WTC11 (cell line): ENCODE results near the gene CNDP2. TPM values are rescaled to one million over a fixed set of nuclear protein-coding genes. Genes with fewer than 3 reads are reported as not detected.
A peak's percentile ranks its signal among the peaks of the same experiment; 100 is the strongest.

Experiments
- AR ChIP-seq: fragments of 250-450 bp; sonication (Bioruptor Pico); IDR thresholded peaks from 2 replicates; pipeline ENCODE4 v1.9.0; 2021; ENCODE audit warnings: mild to moderate bottlenecking
- ATF2 ChIP-seq: sonication (generic); formaldehyde crosslinking; IDR thresholded peaks from 2 replicates; pipeline ENCODE4 v1.8.1; 2022; ENCODE audit warnings: low read depth, missing genetic modification reagents, borderline replicate concordance
- ATF6 ChIP-seq: sonication (generic); formaldehyde crosslinking; IDR thresholded peaks from 2 replicates; pipeline ENCODE4 v1.8.1; 2023; ENCODE audit warnings: mild to moderate bottlenecking, missing genetic modification reagents
- CREM ChIP-seq: sonication (generic); formaldehyde crosslinking; IDR thresholded peaks from 2 replicates; pipeline ENCODE4 v1.8.1; 2022; ENCODE audit warnings: mild to moderate bottlenecking, missing genetic modification reagents, moderate library complexity
- E2F4 ChIP-seq: sonication (generic); formaldehyde crosslinking; IDR thresholded peaks from 2 replicates; pipeline ENCODE4 v1.8.1; 2022; ENCODE audit warnings: low read depth, mild to moderate bottlenecking, moderate library complexity, missing genetic modification reagents, borderline replicate concordance
- EMX1 ChIP-seq: fragments of 250-450 bp; sonication (Bioruptor Pico); IDR thresholded peaks from 2 replicates; pipeline ENCODE4 v1.8.0; 2021; ENCODE audit warnings: mild to moderate bottlenecking
- ESRRA ChIP-seq: sonication (generic); formaldehyde crosslinking; IDR thresholded peaks from 2 replicates; pipeline ENCODE4 v1.8.1; 2022; ENCODE audit warnings: mild to moderate bottlenecking, missing genetic modification reagents, borderline replicate concordance
- FOXP1 ChIP-seq: sonication (generic); formaldehyde crosslinking; IDR thresholded peaks from 2 replicates; pipeline ENCODE4 v1.8.0; 2022; ENCODE audit warnings: missing genetic modification reagents, mild to moderate bottlenecking, moderate library complexity, borderline replicate concordance
- GTF2I ChIP-seq: fragments of 250-450 bp; sonication (Bioruptor Pico); conservative IDR thresholded peaks from 2 replicates; pipeline ENCODE4 v1.4.0; 2021; ENCODE audit warnings: mild to moderate bottlenecking
- IRF1 ChIP-seq: sonication (generic); formaldehyde crosslinking; IDR thresholded peaks from 2 replicates; pipeline ENCODE4 v1.8.0; 2023; ENCODE audit warnings: missing genetic modification reagents
- JAZF1 ChIP-seq: fragments of 250-450 bp; sonication (Bioruptor Pico); IDR thresholded peaks from 2 replicates; pipeline ENCODE4 v1.9.0; 2021; ENCODE audit warnings: moderate library complexity, mild to moderate bottlenecking, inconsistent platforms
- KAT7 ChIP-seq: sonication (generic); formaldehyde crosslinking; IDR thresholded peaks from 2 replicates; pipeline ENCODE4 v1.8.1; 2023; ENCODE audit warnings: missing genetic modification reagents, mild to moderate bottlenecking, borderline replicate concordance
- MXD4 ChIP-seq: fragments of 250-450 bp; sonication (Bioruptor Pico); IDR thresholded peaks from 2 replicates; pipeline ENCODE4 v1.8.0; 2021; ENCODE audit warnings: mild to moderate bottlenecking, moderate library complexity, borderline replicate concordance
- NR2C2 ChIP-seq: sonication (generic); formaldehyde crosslinking; IDR thresholded peaks from 2 replicates; pipeline ENCODE4 v1.8.0; 2022; ENCODE audit warnings: mild to moderate bottlenecking, missing genetic modification reagents
- NR3C1 ChIP-seq: sonication (generic); formaldehyde crosslinking; conservative IDR thresholded peaks from 2 replicates; pipeline ENCODE4 v1.8.1; 2023; ENCODE audit warnings: low read depth, mild to moderate bottlenecking, missing genetic modification reagents
- RELA ChIP-seq: sonication (generic); formaldehyde crosslinking; IDR thresholded peaks from 2 replicates; pipeline ENCODE4 v1.8.1; 2022; ENCODE audit warnings: missing genetic modification reagents, mild to moderate bottlenecking, borderline replicate concordance
- SOX15 ChIP-seq: fragments of 250-450 bp; sonication (Bioruptor Pico); IDR thresholded peaks from 2 replicates; pipeline ENCODE4 v1.9.0; 2021; ENCODE audit warnings: mild to moderate bottlenecking
- TEAD4 ChIP-seq: sonication (generic); formaldehyde crosslinking; IDR thresholded peaks from 2 replicates; pipeline ENCODE4 v1.8.0; 2022; ENCODE audit warnings: mild to moderate bottlenecking, missing genetic modification reagents
- ZBTB43 ChIP-seq: sonication (generic); formaldehyde crosslinking; IDR thresholded peaks from 2 replicates; pipeline ENCODE4 v1.8.1; 2023; ENCODE audit warnings: mild to moderate bottlenecking, missing genetic modification reagents
- ZNF232 ChIP-seq: sonication (generic); formaldehyde crosslinking; IDR thresholded peaks from 2 replicates; pipeline ENCODE4 v1.8.0; 2022; ENCODE audit warnings: mild to moderate bottlenecking, missing genetic modification reagents
- ZNF263 ChIP-seq: sonication (generic); formaldehyde crosslinking; IDR thresholded peaks from 2 replicates; pipeline ENCODE4 v1.8.1; 2022; ENCODE audit warnings: low read depth, mild to moderate bottlenecking, moderate library complexity, missing genetic modification reagents
- ZNF281 ChIP-seq: sonication (generic); formaldehyde crosslinking; IDR thresholded peaks from 2 replicates; pipeline ENCODE4 v1.8.0; 2023; ENCODE audit warnings: mild to moderate bottlenecking, missing genetic modification reagents
- ZNF317 ChIP-seq: sonication (generic); formaldehyde crosslinking; IDR thresholded peaks from 2 replicates; pipeline ENCODE4 v1.8.1; 2023; ENCODE audit warnings: low read depth, mild to moderate bottlenecking, moderate library complexity, missing genetic modification reagents, borderline replicate concordance
- ZNF512 ChIP-seq: sonication (generic); formaldehyde crosslinking; IDR thresholded peaks from 2 replicates; pipeline ENCODE4 v1.8.1; 2022; ENCODE audit warnings: missing genetic modification reagents, borderline replicate concordance
- ZNF671 ChIP-seq: fragments of 250-450 bp; sonication (Bioruptor Pico); IDR thresholded peaks from 2 replicates; pipeline ENCODE4 v1.8.0; 2021; ENCODE audit warnings: mild to moderate bottlenecking
- total RNA-seq: library from RNA; stranded (reverse); gene quantifications from 3 replicates; pipeline ENCODE4 v1.2.3, GENCODE V29; 2021

Gene CNDP2
- total RNA-seq, 1 experiment from 2014 or later: 248 TPM

GRCh38 chr18:74496508-74497323 lies 553 bp downstream of the CNDP2 start (continued):
- TF ChIP-seq ZNF232 (CRISPR knock-in tag) (no peak), FOXP1 (no peak), ATF6 (CRISPR knock-in tag) (no peak), IRF1 (CRISPR knock-in tag) (0 out of 2 replicates have a peak, but pooled peaks have one; percentile 68), SOX15 (CRISPR knock-in tag) (no peak), ZNF263 (no peak), AR (CRISPR knock-in tag) (no peak), ZNF512 (CRISPR knock-in tag) (no peak), KAT7 (CRISPR knock-in tag) (no peak), E2F4 (CRISPR knock-in tag) (no peak), NR3C1 (CRISPR knock-in tag) (no peak), CREM (CRISPR knock-in tag) (no peak), NR2C2 (CRISPR knock-in tag) (no peak), ZBTB43 (CRISPR knock-in tag) (peak; percentile 20; the same call in 1 of the 2 replicates), RELA (CRISPR knock-in tag) (peak; percentile 62; the same call in 1 of the 2 replicates), ZNF671 (CRISPR knock-in tag) (no peak), ESRRA (CRISPR knock-in tag) (peak; percentile 67; the same call in 1 of the 2 replicates), ZNF281 (CRISPR knock-in tag) (no peak), GTF2I (no peak), ZNF317 (no peak), ATF2 (CRISPR knock-in tag) (no peak), EMX1 (CRISPR knock-in tag) (no peak), TEAD4 (no peak), JAZF1 (no peak), MXD4 (CRISPR knock-in tag) (no peak)
